DOHH2 (cell line): ENCODE data around the gene KCNIP4.

Source experiments
- H3F3A ChIP-seq: fragments of 200-600 bp; sonication (generic), shearing (Covaris generic); 2 replicates; pipeline ENCODE4 v1.6.0; 2016; ENCODE audit warnings: antibody characterized with exemption, mild to moderate bottlenecking; ENCODE audit not compliant: control insufficient read depth, insufficient read depth
- H3K27ac ChIP-seq: fragments of 200-600 bp; sonication (generic); 2 replicates; pipeline ENCODE4 v1.5.1; 2014; ENCODE audit warnings: low read depth, mild to moderate bottlenecking, low read length, moderate library complexity
- H3K27me3 ChIP-seq: fragments of 200-600 bp; sonication (generic); 2 replicates; pipeline ENCODE4 v1.6.1; 2014; ENCODE audit warnings: mild to moderate bottlenecking, low read length, mixed read lengths; ENCODE audit not compliant: control insufficient read depth
- H3K36me3 ChIP-seq: fragments of 200-600 bp; sonication (generic); 2 replicates; pipeline ENCODE4 v1.6.1; 2014; ENCODE audit warnings: mild to moderate bottlenecking, low read length, moderate library complexity, mixed read lengths; ENCODE audit not compliant: control insufficient read depth
- H3K4me1 ChIP-seq: fragments of 200-600 bp; sonication (generic); 2 replicates; pipeline ENCODE4 v1.6.1; 2014; ENCODE audit warnings: mild to moderate bottlenecking, low read length, mixed read lengths; ENCODE audit not compliant: control insufficient read depth
- H3K4me2 ChIP-seq: fragments of 200-600 bp; sonication (generic); 2 replicates; pipeline ENCODE4 v1.6.0; 2014; ENCODE audit warnings: mild to moderate bottlenecking, low read length, moderate library complexity
- H3K4me3 ChIP-seq: fragments of 200-600 bp; sonication (generic); 2 replicates; pipeline ENCODE4 v1.5.1; 2014; ENCODE audit warnings: mild to moderate bottlenecking, low read length, mixed read lengths
- H3K79me2 ChIP-seq: fragments of 200-600 bp; sonication (generic); 2 replicates; pipeline ENCODE4 v1.6.1; 2014; ENCODE audit warnings: mild to moderate bottlenecking, low read length, mixed read lengths; ENCODE audit not compliant: control insufficient read depth
- H3K9me2 ChIP-seq: fragments of 200-600 bp; sonication (generic); replicated peaks from 2 replicates; pipeline ENCODE4 v1.6.1; 2014; ENCODE audit warnings: mild to moderate bottlenecking, low read length, mixed read lengths; ENCODE audit not compliant: control insufficient read depth
- H3K9me3 ChIP-seq: fragments of 200-600 bp; sonication (generic); 2 replicates; pipeline ENCODE4 v1.6.1; 2014; ENCODE audit warnings: antibody characterized with exemption, low read length, mixed read lengths; ENCODE audit not compliant: control insufficient read depth, insufficient read depth
- H4K20me1 ChIP-seq: fragments of 200-600 bp; sonication (generic); 2 replicates; pipeline ENCODE4 v1.6.0; 2014; ENCODE audit warnings: low read depth, mild to moderate bottlenecking, antibody characterized with exemption, low read length, moderate library complexity; ENCODE audit not compliant: control insufficient read depth, insufficient read depth
- EZH2phosphoT487 ChIP-seq: fragments of 200-600 bp; sonication (generic); IDR thresholded peaks from 2 replicates; pipeline ENCODE4 v1.6.1; 2017; ENCODE audit warnings: borderline replicate concordance, mild to moderate bottlenecking, antibody characterized with exemption, low read length, moderate library complexity, mixed read lengths
- TF ChIP-seq, protein P1 (sequence below): fragments of 200-600 bp; sonication (generic); IDR thresholded peaks from one replicate; pipeline ENCODE4 v1.5.1; 2014; ENCODE audit warnings: antibody characterized with exemption, mild to moderate bottlenecking, low read depth, low read length; ENCODE audit not compliant: poor library complexity, severe bottlenecking

The KCNIP4 gene

GRCh38 chr4:21749412-21749811 is 199.2 kb downstream of the KCNIP4 start:
- Histone ChIP-seq H3K79me2 (no peaks in the 10 kb centered on the region), H3K27me3 (no peaks in the 10 kb centered on the region), H3K9me2 (no peaks in the 10 kb centered on the region), H3K9me3 (no peaks in the 10 kb centered on the region), H3K27ac (no peak overlapping the region), H4K20me1 (no peaks in the 10 kb centered on the region), H3K4me3 (no peak overlapping the region), H3K4me1 (no peaks in the 10 kb centered on the region), H3K36me3 (no peaks in the 10 kb centered on the region), H3K4me2 (no peak overlapping the region), H3F3A (no peaks in the 10 kb centered on the region)
- no peak for TF ChIP-seq EZH2phosphoT487
- TF ChIP-seq, protein P1, sequence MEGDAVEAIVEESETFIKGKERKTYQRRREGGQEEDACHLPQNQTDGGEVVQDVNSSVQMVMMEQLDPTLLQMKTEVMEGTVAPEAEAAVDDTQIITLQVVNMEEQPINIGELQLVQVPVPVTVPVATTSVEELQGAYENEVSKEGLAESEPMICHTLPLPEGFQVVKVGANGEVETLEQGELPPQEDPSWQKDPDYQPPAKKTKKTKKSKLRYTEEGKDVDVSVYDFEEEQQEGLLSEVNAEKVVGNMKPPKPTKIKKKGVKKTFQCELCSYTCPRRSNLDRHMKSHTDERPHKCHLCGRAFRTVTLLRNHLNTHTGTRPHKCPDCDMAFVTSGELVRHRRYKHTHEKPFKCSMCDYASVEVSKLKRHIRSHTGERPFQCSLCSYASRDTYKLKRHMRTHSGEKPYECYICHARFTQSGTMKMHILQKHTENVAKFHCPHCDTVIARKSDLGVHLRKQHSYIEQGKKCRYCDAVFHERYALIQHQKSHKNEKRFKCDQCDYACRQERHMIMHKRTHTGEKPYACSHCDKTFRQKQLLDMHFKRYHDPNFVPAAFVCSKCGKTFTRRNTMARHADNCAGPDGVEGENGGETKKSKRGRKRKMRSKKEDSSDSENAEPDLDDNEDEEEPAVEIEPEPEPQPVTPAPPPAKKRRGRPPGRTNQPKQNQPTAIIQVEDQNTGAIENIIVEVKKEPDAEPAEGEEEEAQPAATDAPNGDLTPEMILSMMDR: no peak

- TF ChIP-seq, protein P1: no peak
- TF ChIP-seq EZH2phosphoT487: no peak
- Histone ChIP-seq H3K9me3 (no peaks in the 10 kb centered on the region; the same call in 1 of the 2 replicates), H3K79me2 (no peaks in the 10 kb centered on the region)
These were observed 204.5 kb downstream of the KCNIP4 start for GRCh38 chr4:21744046-21744445.

DNA sequence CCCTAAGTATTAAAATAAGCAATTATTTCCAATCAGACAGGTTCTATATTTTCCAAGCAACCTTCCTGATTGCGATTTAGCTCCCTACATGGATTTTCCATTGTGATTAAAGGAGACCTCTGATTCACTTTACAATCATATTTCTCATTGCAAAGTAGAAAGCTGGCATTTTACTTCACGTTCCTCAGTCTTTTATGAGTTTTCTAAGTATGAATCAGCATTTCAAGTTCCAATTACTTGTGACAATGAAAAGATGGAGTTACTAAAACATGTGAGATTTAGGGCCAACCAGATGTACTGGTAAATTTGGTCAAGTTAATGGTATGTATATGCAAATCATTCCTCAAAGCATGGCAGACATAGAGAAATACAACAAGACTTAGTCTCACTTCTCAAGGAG is 206.2 kb downstream of the KCNIP4 start:
- H3F3A ChIP-seq: no peaks in the 10 kb centered on the region
- H3K27ac ChIP-seq: no peak overlapping the region
- H3K9me3 ChIP-seq: no peaks in the 10 kb centered on the region; the same call in 1 of the 2 replicates
- no peak overlapping the region for H3K4me3 ChIP-seq
- H3K4me2 ChIP-seq: no peak overlapping the region
- H3K4me1 ChIP-seq: no peaks in the 10 kb centered on the region
- TF ChIP-seq EZH2phosphoT487: no peak
- TF ChIP-seq, protein P1: no peak
- H3K27me3 ChIP-seq: no peaks in the 10 kb centered on the region
- H4K20me1 ChIP-seq: no peaks in the 10 kb centered on the region
- H3K79me2 ChIP-seq: no peaks in the 10 kb centered on the region
- no peaks in the 10 kb centered on the region for H3K36me3 ChIP-seq
- no peaks in the 10 kb centered on the region for H3K9me2 ChIP-seq

More at GRCh38 chr4:21744046-21744445, 204.5 kb downstream of the KCNIP4 start:
- no peak overlapping the region for H3K4me3 ChIP-seq
- no peaks in the 10 kb centered on the region for H4K20me1 ChIP-seq
- H3K27me3 ChIP-seq: no peaks in the 10 kb centered on the region
- no peak overlapping the region for H3K4me2 ChIP-seq
- H3K27ac ChIP-seq: no peak overlapping the region
- H3K4me1 ChIP-seq: no peaks in the 10 kb centered on the region
- no peaks in the 10 kb centered on the region for H3K36me3 ChIP-seq
- H3F3A ChIP-seq: no peaks in the 10 kb centered on the region
- H3K9me2 ChIP-seq: no peaks in the 10 kb centered on the region
